Left ventricle myocardium inferior (tissue), 1 donor: ENCODE data around the gene SRP14. TPM values are rescaled to one million over a fixed set of nuclear protein-coding genes. Genes with fewer than 3 reads are reported as not detected.

Experiments
- DNase-seq: peaks from one replicate; pipeline ENCODE4 v3.0.0-alpha.2; 2020
- H3K27ac ChIP-seq: fragments of 200-600 bp; replicated peaks from 2 replicates; pipeline ENCODE4 v1.8.0; 2021
- H3K27me3 ChIP-seq: fragments of 200-600 bp; 2 replicates; pipeline ENCODE4 v1.8.0; 2021; ENCODE audit warnings: low read depth
- H3K36me3 ChIP-seq: fragments of 200-600 bp; 2 replicates; pipeline ENCODE4 v1.8.0; 2021
- H3K4me1 ChIP-seq: fragments of 200-600 bp; 2 replicates; pipeline ENCODE4 v1.8.0; 2021
- H3K4me3 ChIP-seq: fragments of 200-600 bp; 2 replicates; pipeline ENCODE4 v1.8.0; 2021; ENCODE audit warnings: mild to moderate bottlenecking, moderate library complexity
- H3K9me3 ChIP-seq: fragments of 200-600 bp; replicated peaks from 2 replicates; pipeline ENCODE4 v1.8.0; 2021
- intact Hi-C: fragments of 100-400 bp; cut with micrococcal nuclease; formaldehyde crosslinking; loops from one replicate; pipeline ENCODE4 v1.11.0; 2022
- total RNA-seq: library from RNA; stranded (reverse); fragmentation: NEBNext Ultra II Directional; extraction: Animal tissue kit (Norgen Biotek cat#: 25700); gene quantifications from one replicate; pipeline ENCODE4 v1.2.1, GENCODE V29; 2021
- TF ChIP-seq, protein P1 (sequence below): fragments of 200-600 bp; IDR thresholded peaks from 2 replicates; pipeline ENCODE4 v1.8.0; 2021; ENCODE audit warnings: antibody characterized with exemption, mild to moderate bottlenecking, borderline replicate concordance
- donor health status: DM: no; HTN: yes; CAD: no; lungs with severe emphysema.

SRP14 gene
- total RNA-seq, 1 donor from 2014 or later, result 240 TPM

DNA sequence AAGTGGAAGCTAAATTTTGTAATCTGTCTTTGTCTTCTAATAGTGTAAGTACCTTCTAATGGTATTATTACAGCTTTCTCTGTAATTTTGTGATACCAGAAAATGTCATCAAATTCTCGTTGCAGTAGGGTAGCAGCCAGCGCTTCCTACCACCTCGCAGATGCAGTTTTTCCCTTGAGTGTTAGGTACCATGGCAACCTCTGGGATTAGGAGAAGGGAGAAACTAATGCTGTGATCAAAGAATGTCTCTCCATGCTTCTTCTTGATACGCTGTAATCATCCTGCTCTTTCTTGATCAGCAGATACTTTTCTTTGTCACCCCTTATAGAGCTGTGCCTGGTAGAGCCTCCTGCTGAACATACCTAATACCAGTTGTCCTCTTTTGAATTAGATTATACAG is 27.7 kb downstream of the SRP14 start:
- TF ChIP-seq, protein P1, sequence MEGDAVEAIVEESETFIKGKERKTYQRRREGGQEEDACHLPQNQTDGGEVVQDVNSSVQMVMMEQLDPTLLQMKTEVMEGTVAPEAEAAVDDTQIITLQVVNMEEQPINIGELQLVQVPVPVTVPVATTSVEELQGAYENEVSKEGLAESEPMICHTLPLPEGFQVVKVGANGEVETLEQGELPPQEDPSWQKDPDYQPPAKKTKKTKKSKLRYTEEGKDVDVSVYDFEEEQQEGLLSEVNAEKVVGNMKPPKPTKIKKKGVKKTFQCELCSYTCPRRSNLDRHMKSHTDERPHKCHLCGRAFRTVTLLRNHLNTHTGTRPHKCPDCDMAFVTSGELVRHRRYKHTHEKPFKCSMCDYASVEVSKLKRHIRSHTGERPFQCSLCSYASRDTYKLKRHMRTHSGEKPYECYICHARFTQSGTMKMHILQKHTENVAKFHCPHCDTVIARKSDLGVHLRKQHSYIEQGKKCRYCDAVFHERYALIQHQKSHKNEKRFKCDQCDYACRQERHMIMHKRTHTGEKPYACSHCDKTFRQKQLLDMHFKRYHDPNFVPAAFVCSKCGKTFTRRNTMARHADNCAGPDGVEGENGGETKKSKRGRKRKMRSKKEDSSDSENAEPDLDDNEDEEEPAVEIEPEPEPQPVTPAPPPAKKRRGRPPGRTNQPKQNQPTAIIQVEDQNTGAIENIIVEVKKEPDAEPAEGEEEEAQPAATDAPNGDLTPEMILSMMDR, result no peak
- DNase-seq, result no peak
- Histone ChIP-seq H3K4me3 (no peak overlapping the region), H3K9me3 (peaks cover 17% of the 10 kb centered on the region), H3K4me1 (no peaks in the 10 kb centered on the region), H3K27me3 (no peaks in the 10 kb centered on the region), H3K27ac (no peak overlapping the region), H3K36me3 (peaks cover 91% of the 10 kb centered on the region)
- intact Hi-C loops, result no loop called here

DNA sequence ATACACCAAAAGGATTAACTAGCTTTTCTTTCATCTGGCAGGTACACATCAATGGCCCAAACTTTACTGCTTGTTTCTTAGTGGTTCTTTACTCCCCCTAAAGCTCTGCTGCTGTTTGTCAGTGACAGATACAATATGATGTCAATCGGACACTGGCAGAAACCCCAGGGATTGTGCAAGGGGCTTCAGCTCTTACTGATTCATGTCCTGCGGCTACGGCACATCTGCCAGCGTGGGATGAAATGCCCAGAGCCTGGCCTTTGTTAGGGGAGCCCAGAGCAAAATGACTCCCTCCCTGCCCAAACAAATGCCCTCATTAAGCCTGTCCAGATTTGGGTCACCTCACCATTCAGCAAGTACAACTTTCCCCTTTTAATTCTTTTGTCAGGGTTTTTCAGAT is 28.3 kb downstream of the SRP14 start:
- Histone ChIP-seq H3K36me3 (peaks cover 96% of the 10 kb centered on the region), H3K9me3 (peaks cover 17% of the 10 kb centered on the region), H3K27ac (no peak overlapping the region), H3K4me3 (no peak overlapping the region), H3K4me1 (no peaks in the 10 kb centered on the region), H3K27me3 (no peaks in the 10 kb centered on the region)
- no peak for DNase-seq
- intact Hi-C loops, result no loop called here
- TF ChIP-seq, protein P1, result no peak

DNA sequence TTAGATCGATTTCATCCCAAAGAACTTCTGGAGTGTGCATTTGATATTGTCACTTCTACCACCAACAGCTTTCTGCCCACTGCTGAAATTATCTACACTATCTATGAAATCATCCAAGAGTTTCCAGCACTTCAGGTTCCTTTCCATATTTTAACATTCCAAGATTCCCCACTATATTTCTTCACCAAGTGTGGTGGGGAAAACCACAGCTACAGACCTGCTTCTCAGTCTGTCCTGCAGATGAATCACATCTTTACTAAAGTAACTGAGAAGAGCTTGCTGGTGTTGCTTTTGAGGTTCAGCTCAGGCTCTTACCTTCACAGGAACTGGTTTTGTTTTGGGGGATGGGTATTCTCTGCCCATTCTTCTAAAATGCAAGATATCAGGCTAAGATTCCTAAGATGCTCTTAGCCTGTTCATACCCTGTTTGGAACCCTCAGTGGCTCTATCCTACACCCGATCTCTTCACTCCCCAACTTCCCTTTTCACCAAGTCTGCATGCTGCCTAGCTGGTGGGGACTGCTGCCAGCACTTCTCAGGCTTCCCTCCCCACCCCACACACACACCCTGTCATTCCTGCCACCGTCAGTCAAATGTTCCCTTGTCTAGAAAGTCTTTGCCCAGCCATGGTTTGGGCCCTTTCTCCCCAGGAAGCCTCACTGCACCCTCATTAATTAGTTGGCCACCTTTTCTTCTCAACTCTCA is 30.8 kb downstream of the SRP14 start:
- no peak overlapping the region for H3K4me3 ChIP-seq
- H3K27ac ChIP-seq, result no peak overlapping the region
- H3K27me3 ChIP-seq, result no peaks in the 10 kb centered on the region
- H3K36me3 ChIP-seq, result peaks cover 100% of the 10 kb centered on the region
- DNase-seq, result no peak
- TF ChIP-seq, protein P1, result no peak
- no peaks in the 10 kb centered on the region for H3K9me3 ChIP-seq
- no peaks in the 10 kb centered on the region for H3K4me1 ChIP-seq
- intact Hi-C loops, result no loop called here

DNA sequence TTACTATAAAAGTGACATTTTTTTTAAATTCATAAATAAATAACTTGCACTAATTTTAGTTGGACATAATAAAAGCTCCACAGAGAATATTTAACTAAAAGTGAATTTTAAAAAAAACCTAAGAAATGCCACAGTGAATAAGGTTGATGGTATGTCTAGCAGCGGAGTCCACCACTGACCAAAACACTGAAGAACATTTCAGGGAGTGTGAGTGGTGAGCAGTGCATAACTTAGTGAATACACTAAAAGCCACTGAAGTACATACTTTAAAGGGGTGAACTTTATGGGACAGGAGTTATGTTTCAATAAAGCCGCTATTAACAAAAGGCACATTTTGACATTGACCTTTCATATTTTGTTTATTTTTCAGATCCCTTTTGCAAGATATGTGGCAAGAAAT is 32.3 kb downstream of the SRP14 start:
- no peak overlapping the region for H3K27ac ChIP-seq
- no peak overlapping the region for H3K4me3 ChIP-seq
- H3K36me3 ChIP-seq, result peaks cover 100% of the 10 kb centered on the region
- H3K4me1 ChIP-seq, result no peaks in the 10 kb centered on the region
- no peaks in the 10 kb centered on the region for H3K27me3 ChIP-seq
- no peaks in the 10 kb centered on the region for H3K9me3 ChIP-seq
- DNase-seq, result no peak
- intact Hi-C loops, result no loop called here
- TF ChIP-seq, protein P1, result no peak

DNA sequence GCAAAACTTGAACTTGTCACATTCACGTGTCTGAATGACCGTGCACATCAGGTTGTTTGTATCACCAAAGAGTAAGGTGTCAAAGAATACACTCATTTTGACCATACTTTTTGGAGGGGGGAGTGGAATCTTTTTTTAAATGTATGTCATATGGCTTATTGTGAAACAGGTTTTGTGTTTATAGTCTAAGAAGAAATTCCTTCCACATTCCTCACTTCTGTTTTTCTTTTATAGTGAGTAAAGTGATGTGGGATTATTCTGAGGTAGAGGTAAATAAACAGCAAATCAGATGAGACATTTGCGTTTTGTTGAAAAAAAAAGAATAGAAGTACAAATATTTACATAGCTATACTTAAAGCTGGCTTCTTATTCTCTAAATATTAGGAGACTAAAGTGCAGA is 33.0 kb downstream of the SRP14 start:
- H3K27ac ChIP-seq, result no peak overlapping the region
- no peak overlapping the region for H3K4me3 ChIP-seq
- no peaks in the 10 kb centered on the region for H3K4me1 ChIP-seq
- H3K27me3 ChIP-seq, result no peaks in the 10 kb centered on the region
- no peaks in the 10 kb centered on the region for H3K9me3 ChIP-seq
- H3K36me3 ChIP-seq, result peaks cover 100% of the 10 kb centered on the region
- no peak for DNase-seq
- intact Hi-C loops, result no loop called here
- TF ChIP-seq, protein P1, result no peak
